OCI-LY1 (cell line): Measurements from ENCODE around the gene SPSB4.

Source experiments
- H2AFZ ChIP-seq: fragments of 200-600 bp; sonication (generic), shearing (Covaris generic); 2 replicates; pipeline ENCODE4 v1.6.0; 2014; ENCODE audit warnings: antibody characterized with exemption, mild to moderate bottlenecking, low read length
- H3F3A ChIP-seq: fragments of 200-600 bp; sonication (generic), shearing (Covaris generic); 2 replicates; pipeline ENCODE4 v1.6.0; 2014; ENCODE audit warnings: mild to moderate bottlenecking, antibody characterized with exemption, low read length, moderate library complexity; ENCODE audit not compliant: insufficient read depth
- H3K27ac ChIP-seq: fragments of 200-600 bp; sonication (generic); 2 replicates; pipeline ENCODE4 v1.5.1; 2014; ENCODE audit warnings: low read length, mixed run types, mild to moderate bottlenecking, low read depth; ENCODE audit not compliant: poor library complexity, severe bottlenecking
- H3K27me3 ChIP-seq: fragments of 200-600 bp; sonication (generic); 2 replicates; pipeline ENCODE4 v1.6.0; 2014; ENCODE audit warnings: antibody characterized with exemption, mild to moderate bottlenecking, low read length, moderate library complexity; ENCODE audit not compliant: insufficient read depth
- H3K36me3 ChIP-seq: fragments of 200-600 bp; sonication (generic); 2 replicates; pipeline ENCODE4 v1.6.1; 2014; ENCODE audit warnings: mild to moderate bottlenecking, antibody characterized with exemption, low read length, moderate library complexity, mixed read lengths; ENCODE audit not compliant: insufficient read depth
- H3K4me1 ChIP-seq: fragments of 200-600 bp; sonication (generic); 2 replicates; pipeline ENCODE4 v1.5.1; 2014; ENCODE audit warnings: mild to moderate bottlenecking, low read length, moderate library complexity; ENCODE audit not compliant: insufficient read depth, severe bottlenecking
- H3K4me2 ChIP-seq: fragments of 200-600 bp; sonication (generic), shearing (Covaris generic); 2 replicates; pipeline ENCODE4 v1.6.1; 2014; ENCODE audit warnings: low read length
- H3K4me3 ChIP-seq: fragments of 200-600 bp; sonication (generic); 2 replicates; pipeline ENCODE4 v1.5.1; 2014; ENCODE audit warnings: low read length, low read depth, mild to moderate bottlenecking, mixed read lengths; ENCODE audit not compliant: poor library complexity, severe bottlenecking
- H3K79me2 ChIP-seq: fragments of 200-600 bp; shearing (Covaris generic); 2 replicates; pipeline ENCODE4 v1.6.1; 2016; ENCODE audit warnings: mixed run types, low read length, mixed read lengths; ENCODE audit not compliant: insufficient read depth
- H3K9ac ChIP-seq: fragments of 200-600 bp; sonication (generic), shearing (Covaris generic); 2 replicates; pipeline ENCODE4 v1.6.1; 2014; ENCODE audit warnings: mild to moderate bottlenecking, low read length, mixed read lengths
- H3K9me2 ChIP-seq: fragments of 200-600 bp; sonication (generic), shearing (Covaris generic); 2 replicates; pipeline ENCODE4 v1.6.1; 2014; ENCODE audit warnings: low read depth, mild to moderate bottlenecking, low read length, mixed read lengths
- H3K9me3 ChIP-seq: fragments of 200-600 bp; shearing (Covaris generic); 2 replicates; pipeline ENCODE4 v1.6.1; 2014; ENCODE audit warnings: low read length, mixed read lengths
- H4K20me1 ChIP-seq: fragments of 200-600 bp; sonication (generic), shearing (Covaris generic); 2 replicates; pipeline ENCODE4 v1.6.0; 2016; ENCODE audit warnings: mild to moderate bottlenecking, low read length; ENCODE audit not compliant: insufficient read depth
- CTCF ChIP-seq: fragments of 200-600 bp; sonication (generic), shearing (Covaris generic); IDR thresholded peaks from 2 replicates; pipeline ENCODE4 v1.5.1; 2017; ENCODE audit warnings: mild to moderate bottlenecking, antibody characterized with exemption, low read length, moderate library complexity, mixed read lengths
- EZH2 ChIP-seq: fragments of 200-600 bp; sonication (generic), shearing (Covaris generic); IDR thresholded peaks from 2 replicates; pipeline ENCODE4 v1.8.0; 2017; ENCODE audit warnings: borderline replicate concordance, mixed run types, mild to moderate bottlenecking, antibody characterized with exemption, low read length, moderate library complexity, mixed read lengths

SPSB4 gene

GRCh38 chr3:141077631-141078030, 26.5 kb downstream of the SPSB4 start:
- Histone ChIP-seq H3K4me2 (no peak overlapping the region), H3K36me3 (no peaks in the 10 kb centered on the region), H3K79me2 (no peaks in the 10 kb centered on the region), H3K9me3 (no peaks in the 10 kb centered on the region), H3K9me2 (no peaks in the 10 kb centered on the region), H3F3A (no peaks in the 10 kb centered on the region), H3K4me1 (no peaks in the 10 kb centered on the region), H2AFZ (no peak overlapping the region), H4K20me1 (no peaks in the 10 kb centered on the region), H3K4me3 (no peak overlapping the region), H3K9ac (no peak overlapping the region), H3K27me3 (peaks cover 14% of the 10 kb centered on the region; the same call in 1 of the 2 replicates), H3K27ac (no peak overlapping the region)
- TF ChIP-seq EZH2: no peak
- TF ChIP-seq CTCF: no peak

GRCh38 chr3:141078200-141078599, 27.1 kb downstream of the SPSB4 start:
- H3K9me3 ChIP-seq: no peaks in the 10 kb centered on the region
- no peak overlapping the region for H3K4me2 ChIP-seq
- no peak overlapping the region for H2AFZ ChIP-seq
- no peak overlapping the region for H3K9ac ChIP-seq
- no peaks in the 10 kb centered on the region for H3K9me2 ChIP-seq
- no peaks in the 10 kb centered on the region for H3K79me2 ChIP-seq
- no peaks in the 10 kb centered on the region for H3F3A ChIP-seq
- no peak for TF ChIP-seq CTCF
- TF ChIP-seq EZH2: no peak
- H4K20me1 ChIP-seq: no peaks in the 10 kb centered on the region
- H3K36me3 ChIP-seq: no peaks in the 10 kb centered on the region
- no peak overlapping the region for H3K4me3 ChIP-seq
- H3K4me1 ChIP-seq: no peaks in the 10 kb centered on the region
- peaks cover 14% of the 10 kb centered on the region; the same call in 1 of the 2 replicates for H3K27me3 ChIP-seq
- no peak overlapping the region for H3K27ac ChIP-seq

- no peaks in the 10 kb centered on the region for H3F3A ChIP-seq
- TF ChIP-seq CTCF (no peak), EZH2 (no peak)
- no peaks in the 10 kb centered on the region for H3K36me3 ChIP-seq
- H2AFZ ChIP-seq: no peak overlapping the region
- H3K27me3 ChIP-seq: peaks cover 10% of the 10 kb centered on the region; the same call in 1 of the 2 replicates
- no peak overlapping the region for H3K4me2 ChIP-seq
- H3K79me2 ChIP-seq: no peaks in the 10 kb centered on the region
- H3K27ac ChIP-seq: no peak overlapping the region
- no peaks in the 10 kb centered on the region for H4K20me1 ChIP-seq
- H3K9me3 ChIP-seq: no peaks in the 10 kb centered on the region
- no peak overlapping the region for H3K9ac ChIP-seq
- H3K9me2 ChIP-seq: no peaks in the 10 kb centered on the region
- H3K4me3 ChIP-seq: no peak overlapping the region
- no peaks in the 10 kb centered on the region for H3K4me1 ChIP-seq
These were observed 29.3 kb downstream of the SPSB4 start for GRCh38 chr3:141080431-141080830.
